HepG2 (cell line): ENCODE data around the gene TBC1D1. TPM values are rescaled to one million over a fixed set of nuclear protein-coding genes. Genes with fewer than 3 reads are reported as not detected.

Experiments used
- ATAC-seq: fragments of 200-7000 bp; cut with Tn5 transposase; 3 replicates; pipeline ENCODE4 v1.9.1; 2020; ENCODE audit warnings: mild to moderate bottlenecking, moderate library complexity
- BruUV-seq: library from RNA; stranded (reverse); fragments of 400-500 nt; replicated peaks from 2 replicates; lab custom pipeline; 2021; lab: Mats Ljungman, UMichigan
- CTCF ChIA-PET: fragments of 300-600 bp; formaldehyde crosslinking; extraction: SDS; loops from one replicate; lab custom pipeline; 2021; ENCODE audit warnings: low total read pairs, inconsistent platforms, low intra/inter-chr PET ratio; lab: Yijun Ruan, JAX
- POLR2A ChIA-PET: fragments of 350-600 bp; sonication (Branson Sonifier 250); formaldehyde crosslinking; loops from one replicate; lab custom pipeline; 2020; ENCODE audit warnings: antibody characterized with exemption, inconsistent platforms; lab: Yijun Ruan, JAX
- DNase-seq: peaks from one replicate; pipeline ENCODE4 v3.0.0-alpha.2; 2015; ENCODE audit warnings: low spot score
- FAIRE-seq: peaks from 3 replicates; lab custom pipeline; 2011; peaks lifted over from hg19 to GRCh38; lab: Jason Lieb, UNC
- H2AFZ ChIP-seq: one replicate; pipeline ENCODE4 v1.6.1; 2011; ENCODE audit warnings: low read length, inconsistent platforms
- H3K27ac ChIP-seq: fragments of 300-600 bp; 3 replicates; pipeline ENCODE4 v1.8.0; 2011; ENCODE audit warnings: mixed run types, mild to moderate bottlenecking, mixed read lengths, low read length, inconsistent platforms; ENCODE audit not compliant: insufficient read depth; ENCODE audit errors: extremely low read length
- H3K27me3 ChIP-seq, 2 experiments: fragments of 200-600 bp in 1 of 2; 2 replicates in 1 of 2; 3 replicates in 1 of 2; pipeline versions ENCODE4 v1.6.0 to v1.8.0; 2011; ENCODE audit warnings: low read length in 2 of 2, mild to moderate bottlenecking in 2 of 2, moderate library complexity in 2 of 2, inconsistent platforms in 1 of 2; ENCODE audit not compliant: insufficient read depth in 2 of 2, control insufficient read depth in 1 of 2
- H3K36me3 ChIP-seq, 2 experiments: fragments of 200-600 bp in 1 of 2; replicated peaks in 1 of 2; 2 replicates in 1 of 2; 3 replicates in 1 of 2; pipeline versions ENCODE4 v1.5.1 to v1.8.0; 2011; ENCODE audit warnings: low read length in 2 of 2, inconsistent platforms in 1 of 2; ENCODE audit not compliant: insufficient read depth in 2 of 2, control insufficient read depth in 1 of 2
- H3K4me1 ChIP-seq: 2 replicates; pipeline ENCODE4 v1.5.1; 2012; ENCODE audit warnings: low read length, inconsistent platforms; ENCODE audit not compliant: insufficient read depth
- H3K4me2 ChIP-seq: 2 replicates; pipeline ENCODE4 v1.6.0; 2011; ENCODE audit warnings: low read depth, low read length, inconsistent platforms
- H3K4me3 ChIP-seq, 3 experiments: fragments of 200-600 bp in 1 of 3; sonication (generic), shearing (Covaris generic) in 1 of 3; replicated peaks in 1 of 3; 2 replicates each; pipeline ENCODE4 v1.5.1; 2011 to 2016; ENCODE audit warnings: low read length in 3 of 3, inconsistent platforms in 2 of 3, low read depth in 2 of 3, mild to moderate bottlenecking in 2 of 3, control low read depth in 1 of 3, mixed read lengths in 1 of 3; ENCODE audit not compliant: insufficient read depth in 1 of 3
- H3K79me2 ChIP-seq: one replicate; pipeline ENCODE4 v1.6.1; 2011; ENCODE audit warnings: low read length, inconsistent platforms; ENCODE audit not compliant: insufficient read depth
- H3K9ac ChIP-seq: 2 replicates; pipeline ENCODE4 v1.6.0; 2011; ENCODE audit warnings: mild to moderate bottlenecking, low read depth, low read length, inconsistent platforms; ENCODE audit not compliant: insufficient read depth
- H3K9me3 ChIP-seq: 2 replicates; pipeline ENCODE4 v1.5.1; 2012; ENCODE audit warnings: mild to moderate bottlenecking, low read length
- H4K20me1 ChIP-seq: 2 replicates; pipeline ENCODE4 v1.6.0; 2011; ENCODE audit warnings: inconsistent platforms, mild to moderate bottlenecking, low read length, moderate library complexity; ENCODE audit not compliant: insufficient read depth
- ARID2 ChIP-seq: sonication (generic); formaldehyde crosslinking; IDR thresholded peaks from 2 replicates; pipeline ENCODE4 v1.8.1; 2022; ENCODE audit warnings: mild to moderate bottlenecking, missing genetic modification reagents, borderline replicate concordance
- GABPB1 ChIP-seq: IDR thresholded peaks from 2 replicates; pipeline ENCODE4 v1.6.1; 2016; ENCODE audit warnings: mild to moderate bottlenecking, missing genetic modification reagents, moderate library complexity, missing compliant biosample characterization
- SP4 ChIP-seq: sonication (generic); formaldehyde crosslinking; IDR thresholded peaks from 2 replicates; pipeline ENCODE4 v1.8.1; 2023; ENCODE audit warnings: mild to moderate bottlenecking, missing genetic modification reagents
- ZEB1 ChIP-seq: IDR thresholded peaks from 2 replicates; pipeline ENCODE4 v1.6.1; 2012; ENCODE audit warnings: mild to moderate bottlenecking, low read depth, inconsistent platforms; ENCODE audit not compliant: insufficient replicate concordance
- WGBS: methylation state at CpG from one replicate; pipeline ENCODE4 v1.1.6; 2017; ENCODE audit warnings: low lambda C conversion rate; 5-methylcytosine and 5-hydroxymethylcytosine counted together
- in situ Hi-C: cut with HindIII; loops from 2 replicates; pipeline ENCODE4 v1.10.0; 2017; ENCODE audit warnings: low pct_unique_long_range_greater_than_20kb; ENCODE audit not compliant: extremely low pct_ligation_motif_present
- intact Hi-C: fragments of 100-400 bp; cut with micrococcal nuclease; formaldehyde crosslinking; loops from one replicate; pipeline ENCODE4 v1.10.0; 2022; ENCODE audit not compliant: unreplicated experiment
- polyA plus RNA-seq, 8 experiments: library from polyadenylated mRNA; depleted of rRNA in 3 of 8; stranded (reverse) in 7 of 8; unstranded in 1 of 8; fragments of >200 nt; fragmentation: Illumina TruSeq in 4 of 8; extraction: Trizol in 4 of 8; gene quantifications; 2 replicates each; pipeline versions ENCODE4 v1.2.1 to v1.2.3, GENCODE V29; 2011 to 2016; ENCODE audit warnings: low read depth in 4 of 8, missing spikeins in 1 of 8, mixed read lengths in 1 of 8; ENCODE audit not compliant: insufficient read depth in 1 of 8
- total RNA-seq, 5 experiments: library from RNA; depleted of rRNA; stranded (reverse); fragments of >200 nt; fragmentation: Illumina TruSeq; extraction: Trizol; gene quantifications; 2 replicates each; pipeline ENCODE4 v1.2.3, GENCODE V29; 2016; ENCODE audit warnings: low read depth in 1 of 5
- TF ChIP-seq, protein P1 (sequence below): sonication (generic); formaldehyde crosslinking; IDR thresholded peaks from 2 replicates; pipeline ENCODE4 v1.8.0; 2023; ENCODE audit warnings: mild to moderate bottlenecking, missing genetic modification reagents

Gene TBC1D1
- total and polyA plus RNA-seq, 2 of the 13 experiments (the other 11 are each of a cell fraction or from before 2014, with no cell fraction given) = 37.3 to 62.8 TPM

DNA sequence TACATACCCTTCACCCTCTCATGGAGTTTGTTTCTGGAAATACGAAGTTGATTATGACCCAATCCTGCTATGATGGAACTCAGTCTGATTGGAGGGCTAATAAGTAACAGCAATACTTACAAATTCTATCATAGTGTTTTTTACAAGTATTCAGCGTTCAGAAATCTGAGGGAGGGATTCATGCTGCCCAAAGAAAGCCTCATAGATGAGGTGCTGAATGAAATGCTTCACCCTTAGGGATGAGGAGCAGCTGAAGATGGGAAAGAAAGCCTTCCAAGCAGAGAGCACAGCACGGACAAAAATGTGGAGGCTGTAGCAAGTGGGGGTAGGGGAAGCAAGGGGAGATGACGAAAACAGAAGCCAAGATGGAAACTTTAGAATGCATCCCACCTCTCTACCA is 27.9 kb upstream of the TBC1D1 start:
- Histone ChIP-seq H3K4me1 (peaks cover 12% of the 10 kb centered on the region; the same call in 1 of the 2 replicates), H3K9me3 (no peaks in the 10 kb centered on the region), H3K36me3 (peaks cover 1 to 13% of the 10 kb centered on the region in 2 experiments; a peak in 4 of 5 replicates), H4K20me1 (no peaks in the 10 kb centered on the region), H3K27ac (no peak overlapping the region), H3K27me3 (no peaks in the 10 kb centered on the region), H3K4me3 (no peak overlapping the region), H3K4me2 (no peak overlapping the region), H2AFZ (no peak overlapping the region), H3K9ac (no peak overlapping the region), H3K79me2 (no peaks in the 10 kb centered on the region)
- intact Hi-C loops = no loop called here
- TF ChIP-seq, protein P1, sequence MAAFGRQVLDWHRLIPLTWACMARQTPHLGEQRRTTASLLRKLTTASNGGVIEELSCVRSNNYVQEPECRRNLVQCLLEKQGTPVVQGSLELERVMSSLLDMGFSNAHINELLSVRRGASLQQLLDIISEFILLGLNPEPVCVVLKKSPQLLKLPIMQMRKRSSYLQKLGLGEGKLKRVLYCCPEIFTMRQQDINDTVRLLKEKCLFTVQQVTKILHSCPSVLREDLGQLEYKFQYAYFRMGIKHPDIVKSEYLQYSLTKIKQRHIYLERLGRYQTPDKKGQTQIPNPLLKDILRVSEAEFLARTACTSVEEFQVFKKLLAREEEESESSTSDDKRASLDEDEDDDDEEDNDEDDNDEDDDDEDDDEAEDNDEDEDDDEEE (CRISPR knock-in tag) = no peak
- TF ChIP-seq ZEB1 = no peak
- FAIRE-seq (no peak), ATAC-seq (no peak), DNase-seq (no peak)
- ChIA-PET POLR2A (no interaction called here), CTCF (no interaction called here)
- no TSS peak for BruUV-seq
- 94% methylated on average over 4 of the region's 4 CpGs for WGBS
- in situ Hi-C loops = no loop called here

DNA sequence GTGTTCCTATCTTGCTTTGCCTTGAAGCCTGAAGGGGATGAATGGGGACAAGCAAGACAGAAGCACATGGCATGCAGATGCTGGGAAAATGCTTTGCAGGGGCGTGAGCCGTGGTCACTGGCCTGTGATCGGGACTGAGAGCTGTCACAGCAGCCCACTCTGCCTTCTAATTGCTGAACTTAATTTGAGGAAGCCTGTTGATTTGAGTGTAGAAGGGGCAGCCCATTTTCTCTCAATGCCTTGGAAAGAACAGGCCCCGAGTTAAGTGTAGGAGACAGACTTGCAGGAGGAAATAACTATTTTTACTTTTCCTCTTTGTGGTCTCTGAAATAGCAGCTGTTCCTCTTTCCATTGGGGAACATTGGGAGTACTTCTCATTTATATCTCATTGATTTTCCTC is 26.1 kb upstream of the TBC1D1 start:
- ATAC-seq = no peak
- Histone ChIP-seq H3K9ac (no peak overlapping the region), H3K4me1 (peaks cover 12% of the 10 kb centered on the region; the same call in 1 of the 2 replicates)
- TF ChIP-seq ARID2 (CRISPR knock-in tag) = no peak
- TF ChIP-seq SP4 (CRISPR knock-in tag) = no peak
- no peak for TF ChIP-seq GABPB1 (CRISPR knock-in tag)
- TF ChIP-seq, all 625 proteins: peak for 0
- H3K4me3 ChIP-seq = no peak overlapping the region
- BruUV-seq = no TSS peak
- peaks cover 0 to 13% of the 10 kb centered on the region in 2 experiments; a peak in 1 of 5 replicates for H3K36me3 ChIP-seq
- no peaks in the 10 kb centered on the region for H3K9me3 ChIP-seq
- POLR2A ChIA-PET = no interaction called here
- H3K79me2 ChIP-seq = no peaks in the 10 kb centered on the region
- H4K20me1 ChIP-seq = no peaks in the 10 kb centered on the region
- no peak for DNase-seq
- WGBS = 100% methylated on average over 4 of the region's 4 CpGs
- no peak overlapping the region for H2AFZ ChIP-seq
- in situ Hi-C loops = no loop called here
- CTCF ChIA-PET = no interaction called here
- no peak for FAIRE-seq
- no peak overlapping the region for H3K4me2 ChIP-seq
- H3K27ac ChIP-seq = no peak overlapping the region
- intact Hi-C loops = no loop called here
- H3K27me3 ChIP-seq = no peaks in the 10 kb centered on the region
